ENCODE data around the gene PSME3.
"Not testable (repeated sequence)": the region's sequence is repeated elsewhere in the genome, so short reads cannot be mapped to it uniquely, and the experiment has no call there.

DNA sequence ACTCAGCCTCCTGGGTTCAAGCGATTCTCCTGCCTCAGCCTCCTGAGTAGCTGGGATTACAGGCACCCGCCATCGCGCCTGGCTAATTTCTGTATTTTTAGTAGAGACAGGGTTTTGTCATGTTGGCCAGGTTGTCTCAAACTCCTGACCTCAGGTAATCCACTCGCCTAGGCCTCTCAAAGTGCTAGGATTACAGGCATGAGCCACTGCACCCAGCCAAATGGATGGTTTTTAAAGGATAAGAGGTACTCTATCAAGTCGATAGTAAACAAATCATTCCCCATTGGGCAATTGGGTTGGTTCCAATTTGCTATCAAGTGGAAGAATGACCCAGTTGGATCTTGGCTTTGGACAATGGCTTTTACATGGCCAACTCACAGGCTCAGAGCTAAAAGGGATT lies 48.5 kb downstream of the PSME3 start:
- TF ChIP-seq CTCF (IDR thresholded peaks at IDR 0.05; ENCODE audit: insufficient read depth, low read length, poor library complexity, severe bottlenecking); EZH2phosphoT487 (conservative IDR thresholded peaks at IDR 0.05; ENCODE audit: low read length): not testable (repeated sequence)

Data from SU-DHL-6 (cell line).